CD4-positive, CD25-positive, alpha-beta regulatory T cell (primary cell): ENCODE data around the gene PPP1CC. TPM values are rescaled to one million over a fixed set of nuclear protein-coding genes. Genes with fewer than 3 reads are reported as not detected.
"Not testable (repeated sequence)": the region's sequence is repeated elsewhere in the genome, so short reads cannot be mapped to it uniquely, and the experiment has no call there.

Experiments
- ATAC-seq, 2 donors: fragments of 150-1000 bp; cut with Tn5 transposase; one replicate each; pipeline ENCODE4 v1.10.0; 2021; ENCODE audit warnings: low read depth in 2 of 2, moderate number of reproducible peaks in 2 of 2, moderate library complexity in 1 of 2
- DNase-seq, 3 donors: peaks; one replicate each; pipeline versions ENCODE4 v3.0.0 to v3.0.0-alpha.2; 2012 to 2022; ENCODE audit warnings: mixed read lengths in 1 of 3
- H3K27ac ChIP-seq: one replicate; pipeline ENCODE4 v1.7.0; 2013; ENCODE audit warnings: mild to moderate bottlenecking, low read length; ENCODE audit not compliant: insufficient read depth, poor library complexity, severe bottlenecking
- H3K27me3 ChIP-seq: one replicate; pipeline ENCODE4 v1.7.0; 2013; ENCODE audit warnings: low read length; ENCODE audit not compliant: control insufficient read depth, insufficient read depth
- H3K36me3 ChIP-seq: one replicate; pipeline ENCODE4 v1.7.0; 2013; ENCODE audit warnings: mild to moderate bottlenecking, low read length, moderate library complexity; ENCODE audit not compliant: control insufficient read depth, insufficient read depth
- H3K4me1 ChIP-seq: 2 replicates; pipeline ENCODE4 v1.7.0; 2013; ENCODE audit warnings: mild to moderate bottlenecking, low read length; ENCODE audit not compliant: insufficient read depth, control insufficient read depth, poor library complexity, severe bottlenecking
- H3K4me3 ChIP-seq: one replicate; pipeline ENCODE4 v1.7.0; 2013; ENCODE audit warnings: low read depth, mild to moderate bottlenecking, low read length, moderate library complexity
- H3K9me3 ChIP-seq, 2 experiments: 1 replicate in 1 of 2; 2 replicates in 1 of 2; pipeline ENCODE4 v1.7.0; 2013; ENCODE audit warnings: low read length in 2 of 2, mild to moderate bottlenecking in 1 of 2, moderate library complexity in 1 of 2; ENCODE audit not compliant: control insufficient read depth in 2 of 2
- H3K27ac Mint-ChIP-seq, 3 donors: one replicate each; pipeline ENCODE4 v1.8.0; 2020 to 2022; ENCODE audit warnings: mild to moderate bottlenecking in 3 of 3, mixed read lengths in 3 of 3, moderate library complexity in 2 of 3
- H3K27me3 Mint-ChIP-seq: one replicate; pipeline ENCODE4 v1.8.0; 2022; ENCODE audit warnings: mild to moderate bottlenecking, mixed read lengths
- H3K36me3 Mint-ChIP-seq: one replicate; pipeline ENCODE4 v1.8.0; 2020; ENCODE audit warnings: mixed read lengths
- H3K4me1 Mint-ChIP-seq, 4 donors: one replicate each; pipeline ENCODE4 v1.8.0; 2020 to 2022; ENCODE audit warnings: mixed read lengths in 4 of 4, mild to moderate bottlenecking in 1 of 4
- H3K4me3 Mint-ChIP-seq, 4 donors: one replicate each; pipeline ENCODE4 v1.8.0; 2020 to 2022; ENCODE audit warnings: mild to moderate bottlenecking in 4 of 4, mixed read lengths in 4 of 4, moderate library complexity in 3 of 4
- H3K9me3 Mint-ChIP-seq, 7 donors: one replicate each; pipeline ENCODE4 v1.8.0; 2020 to 2022; ENCODE audit warnings: mixed read lengths in 7 of 7, mild to moderate bottlenecking in 3 of 7, moderate library complexity in 2 of 7
- polyA plus RNA-seq, 4 donors: library from polyadenylated mRNA; unstranded; fragments of 300-500 nt; fragmentation: Illumina TruSeq; gene quantifications; one replicate each; pipeline ENCODE4 v1.2.3, GENCODE V29; 2021
- total RNA-seq: library from RNA; stranded (reverse); gene quantifications from one replicate; pipeline ENCODE4 v1.2.3, GENCODE V29; 2022

Gene PPP1CC
- total and polyA plus RNA-seq, 5 donors from 2014 or later: 166 to 177 (median 174) TPM

GRCh38 chr12:110722892-110723291 is 19.8 kb downstream of the PPP1CC start:
- Histone ChIP-seq H3K4me1 (peaks cover 13% of the 10 kb centered on the region), H3K36me3 (peaks cover 95% of the 10 kb centered on the region)
- not testable (repeated sequence) for H3K27ac ChIP-seq, H3K4me3 Mint-ChIP-seq, H3K9me3 Mint-ChIP-seq, ATAC-seq, H3K9me3 ChIP-seq, H3K27me3 Mint-ChIP-seq, H3K27me3 ChIP-seq, H3K27ac Mint-ChIP-seq, DNase-seq, H3K4me3 ChIP-seq
- Mint-ChIP-seq H3K4me1 (peaks cover 16 to 30% (median 22%) of the 10 kb centered on the region in 4 donors), H3K36me3 (peaks cover 62% of the 10 kb centered on the region)

GRCh38 chr12:110721570-110721969 is 21.1 kb downstream of the PPP1CC start:
- no peaks in the 10 kb centered on the region for H3K9me3 Mint-ChIP-seq
- DNase-seq (no peak), ATAC-seq (no peak)
- peaks cover 95% of the 10 kb centered on the region for H3K36me3 ChIP-seq
- H3K4me3 ChIP-seq: no peak overlapping the region
- no peak overlapping the region for H3K4me3 Mint-ChIP-seq
- no peaks in the 10 kb centered on the region for H3K27me3 Mint-ChIP-seq
- peaks cover 11 to 21% (median 15%) of the 10 kb centered on the region in 4 donors for H3K4me1 Mint-ChIP-seq
- peaks cover 2% of the 10 kb centered on the region for H3K4me1 ChIP-seq
- peak overlapping the region in 2 of 3 donors; percentile 20 to 35 for H3K27ac Mint-ChIP-seq
- H3K27me3 ChIP-seq: no peaks in the 10 kb centered on the region
- no peaks in the 10 kb centered on the region for H3K9me3 ChIP-seq
- H3K27ac ChIP-seq: no peak overlapping the region
- H3K36me3 Mint-ChIP-seq: peaks cover 62% of the 10 kb centered on the region

GRCh38 chr12:110720516-110720915 is 22.2 kb downstream of the PPP1CC start:
- peaks cover 57% of the 10 kb centered on the region for H3K36me3 Mint-ChIP-seq
- H3K9me3 Mint-ChIP-seq: no peaks in the 10 kb centered on the region
- no peaks in the 10 kb centered on the region for H3K27me3 Mint-ChIP-seq
- H3K4me1 ChIP-seq: no peaks in the 10 kb centered on the region
- peaks cover 5 to 14% (median 13%) of the 10 kb centered on the region in 4 donors for H3K4me1 Mint-ChIP-seq
- no peak for ATAC-seq
- peak overlapping the region in 1 of 3 donors; percentile 19 for H3K27ac Mint-ChIP-seq
- H3K27me3 ChIP-seq: no peaks in the 10 kb centered on the region
- H3K4me3 Mint-ChIP-seq: no peak overlapping the region
- no peak overlapping the region for H3K27ac ChIP-seq
- no peak for DNase-seq
- H3K36me3 ChIP-seq: peaks cover 88% of the 10 kb centered on the region
- no peaks in the 10 kb centered on the region for H3K9me3 ChIP-seq
- no peak overlapping the region for H3K4me3 ChIP-seq

DNA sequence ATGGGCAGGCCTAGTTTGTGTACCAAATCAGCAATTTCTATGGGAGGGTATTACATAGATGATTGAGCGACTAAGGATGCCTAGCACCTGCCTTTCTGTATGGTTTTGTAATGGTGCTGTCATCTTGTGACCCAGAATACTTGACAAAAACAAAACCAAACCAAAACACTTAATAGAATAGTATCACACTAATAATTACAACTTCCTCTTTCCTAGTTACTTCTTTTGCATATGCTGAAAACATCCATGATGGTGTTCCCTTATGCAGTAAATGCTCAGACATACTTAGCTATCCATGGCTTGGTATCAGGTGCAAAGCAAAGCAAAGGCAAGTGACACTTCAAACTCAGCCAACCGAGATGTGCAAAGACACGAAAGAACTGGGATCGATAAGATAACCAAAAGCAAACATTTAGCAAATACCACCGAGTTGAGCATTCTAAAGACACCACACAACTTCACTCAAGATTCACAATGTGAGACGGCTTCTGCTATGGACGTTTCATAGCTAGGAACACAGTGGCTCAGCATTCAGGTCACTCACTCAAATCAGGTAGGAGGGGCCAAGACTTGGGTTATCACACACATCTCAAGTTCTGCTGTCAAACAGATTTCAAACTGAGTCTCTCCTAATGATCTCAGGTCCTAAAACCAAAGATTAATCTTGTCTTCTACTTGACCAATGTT is 24.3 kb downstream of the PPP1CC start:
- H3K4me3 ChIP-seq: no peak overlapping the region
- H3K27ac ChIP-seq: no peak overlapping the region
- no peak overlapping the region for H3K4me3 Mint-ChIP-seq
- H3K36me3 Mint-ChIP-seq: peaks cover 53% of the 10 kb centered on the region
- ATAC-seq (no peak), DNase-seq (no peak)
- H3K4me1 Mint-ChIP-seq: peaks cover 0 to 8% (median 6%) of the 10 kb centered on the region in 4 donors
- no peaks in the 10 kb centered on the region for H3K27me3 ChIP-seq
- peaks cover 66% of the 10 kb centered on the region for H3K36me3 ChIP-seq
- H3K27ac Mint-ChIP-seq: peak overlapping the region in 1 of 3 donors; percentile 9
- no peaks in the 10 kb centered on the region for H3K9me3 Mint-ChIP-seq
- H3K27me3 Mint-ChIP-seq: no peaks in the 10 kb centered on the region
- no peaks in the 10 kb centered on the region for H3K9me3 ChIP-seq
- no peaks in the 10 kb centered on the region for H3K4me1 ChIP-seq

- Mint-ChIP-seq H3K4me3 (no peak overlapping the region), H3K27me3 (no peaks in the 10 kb centered on the region), H3K9me3 (no peaks in the 10 kb centered on the region), H3K27ac (no peak overlapping the region), H3K4me1 (peaks cover 0 to 8% (median 2%) of the 10 kb centered on the region in 4 donors), H3K36me3 (peaks cover 46% of the 10 kb centered on the region)
- no peaks in the 10 kb centered on the region for H3K9me3 ChIP-seq
- H3K4me3 ChIP-seq: no peak overlapping the region
- no peaks in the 10 kb centered on the region for H3K27me3 ChIP-seq
- H3K27ac ChIP-seq: no peak overlapping the region
- DNase-seq: no peak
- ATAC-seq: no peak
- peaks cover 53% of the 10 kb centered on the region for H3K36me3 ChIP-seq
- H3K4me1 ChIP-seq: no peaks in the 10 kb centered on the region
These were observed 25.7 kb downstream of the PPP1CC start for GRCh38 chr12:110717037-110717436.

GRCh38 chr12:110708917-110709316 is 33.8 kb downstream of the PPP1CC start:
- ATAC-seq: no peak
- H3K36me3 ChIP-seq: no peaks in the 10 kb centered on the region
- Mint-ChIP-seq H3K4me1 (peaks cover 0 to 2% (median under 1%) of the 10 kb centered on the region in 4 donors), H3K36me3 (peaks cover 3% of the 10 kb centered on the region), H3K4me3 (no peak overlapping the region), H3K27ac (no peak overlapping the region), H3K9me3 (no peaks in the 10 kb centered on the region), H3K27me3 (no peaks in the 10 kb centered on the region)
- no peak overlapping the region for H3K27ac ChIP-seq
- no peaks in the 10 kb centered on the region for H3K9me3 ChIP-seq
- H3K27me3 ChIP-seq: no peaks in the 10 kb centered on the region
- H3K4me3 ChIP-seq: no peak overlapping the region
- DNase-seq: no peak
- H3K4me1 ChIP-seq: no peaks in the 10 kb centered on the region

DNA sequence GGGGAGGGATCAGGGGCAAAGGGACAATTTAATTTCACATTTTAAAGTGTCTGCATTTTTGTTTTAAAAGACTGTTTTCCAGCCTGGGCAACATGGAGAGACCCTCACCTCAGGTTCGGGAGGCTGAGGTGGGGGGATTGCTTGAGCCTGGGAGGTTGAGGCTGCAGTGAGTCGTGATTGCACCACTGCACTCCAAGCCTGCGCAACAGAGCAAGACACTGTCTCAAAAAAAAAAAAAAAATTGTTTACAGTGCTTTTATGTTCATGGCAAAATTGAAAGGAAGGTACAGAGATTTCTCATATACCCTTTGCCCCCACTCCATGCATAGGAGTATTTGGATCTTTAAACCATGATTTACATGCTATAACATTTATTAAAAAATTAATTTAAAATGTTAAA is 37.4 kb downstream of the PPP1CC start:
- Histone ChIP-seq H3K27me3 (no peaks in the 10 kb centered on the region), H3K4me3 (no peak overlapping the region), H3K27ac (no peak overlapping the region), H3K4me1 (no peaks in the 10 kb centered on the region), H3K36me3 (no peaks in the 10 kb centered on the region), H3K9me3 (no peaks in the 10 kb centered on the region)
- Mint-ChIP-seq H3K27me3 (no peaks in the 10 kb centered on the region), H3K27ac (no peak overlapping the region), H3K36me3 (peaks cover 3% of the 10 kb centered on the region), H3K9me3 (no peaks in the 10 kb centered on the region), H3K4me1 (peaks cover 0 to 2% (median under 1%) of the 10 kb centered on the region in 4 donors), H3K4me3 (no peak overlapping the region)
- DNase-seq (no peak), ATAC-seq (no peak)

DNA sequence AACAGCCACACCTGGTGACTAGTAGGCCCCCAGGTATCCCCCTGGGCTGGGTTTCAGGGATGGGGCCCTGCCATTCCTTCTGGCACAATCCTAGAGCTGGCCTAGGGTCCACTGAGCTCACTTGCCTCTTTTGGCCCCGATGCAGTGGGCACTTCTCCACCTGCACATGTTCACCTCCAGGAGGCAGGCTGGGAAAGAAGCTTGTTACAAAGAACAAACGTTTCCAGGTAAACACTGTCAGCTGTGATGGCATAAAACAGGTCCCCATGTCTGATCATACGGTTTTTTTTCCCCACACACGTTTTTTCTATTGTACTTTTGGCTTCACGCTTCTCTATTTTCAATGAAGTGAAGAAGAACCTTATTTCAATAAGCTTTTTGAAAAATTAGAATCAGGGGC is 37.9 kb downstream of the PPP1CC start:
- DNase-seq (peak in 1 of 3 donors; percentile 34), ATAC-seq (no peak)
- H3K9me3 ChIP-seq: no peaks in the 10 kb centered on the region
- Mint-ChIP-seq H3K27ac (no peak overlapping the region), H3K4me3 (no peak overlapping the region), H3K36me3 (peaks cover 3% of the 10 kb centered on the region), H3K9me3 (no peaks in the 10 kb centered on the region), H3K27me3 (no peaks in the 10 kb centered on the region), H3K4me1 (peaks cover 0 to 2% (median under 1%) of the 10 kb centered on the region in 4 donors)
- H3K27me3 ChIP-seq: no peaks in the 10 kb centered on the region
- no peak overlapping the region for H3K4me3 ChIP-seq
- H3K4me1 ChIP-seq: no peaks in the 10 kb centered on the region
- H3K36me3 ChIP-seq: no peaks in the 10 kb centered on the region
- no peak overlapping the region for H3K27ac ChIP-seq
